K562 (cell line): ENCODE results near the gene NUDT2. TPM values are rescaled to one million over a fixed set of nuclear protein-coding genes. Genes with fewer than 3 reads are reported as not detected.

Experiments
- ATAC-seq: fragments of 200-7000 bp; cut with Tn5 transposase; 3 replicates; pipeline ENCODE4 v1.9.1; 2020; ENCODE audit warnings: moderate library complexity
- BruUV-seq: library from RNA; stranded (reverse); fragments of 400-500 nt; replicated peaks from 2 replicates; lab custom pipeline; 2021; lab: Mats Ljungman, UMichigan
- CTCF ChIA-PET: fragments of 300-600 bp; formaldehyde crosslinking; extraction: SDS; loops from one replicate; lab custom pipeline; 2021; ENCODE audit warnings: low intra/inter-chr PET ratio; lab: Yijun Ruan, JAX
- POLR2A ChIA-PET: fragments of 300-600, 350-650 bp; sonication (Branson Sonifier 250); formaldehyde crosslinking; extraction: SDS; loops from one replicate; lab custom pipeline; 2021; ENCODE audit warnings: antibody characterized with exemption, inconsistent platforms; lab: Yijun Ruan, JAX
- DNase-seq, 4 experiments: peaks; one replicate each; pipeline versions ENCODE4 v3.0.0 to v3.0.0-alpha.2; 2011 to 2018; ENCODE audit warnings: low spot score in 3 of 4, mixed read lengths in 3 of 4; ENCODE audit errors: extremely low read depth in 1 of 4
- FAIRE-seq: peaks from 2 replicates; lab custom pipeline; 2011; peaks lifted over from hg19 to GRCh38; lab: Jason Lieb, UNC
- H2AFZ ChIP-seq: 2 replicates; pipeline ENCODE4 v1.6.0; 2011; ENCODE audit warnings: low read depth, low read length, control low read depth, inconsistent platforms
- H3K27ac ChIP-seq: fragments of 200-600 bp; 3 replicates; pipeline ENCODE4 v1.8.0; 2011; ENCODE audit warnings: low read depth, mild to moderate bottlenecking, control low read depth, inconsistent platforms, low read length, moderate library complexity, mixed read lengths; ENCODE audit errors: extremely low read depth
- H3K27me3 ChIP-seq, 2 experiments: fragments of 300-600 bp in 1 of 2; 2 replicates in 1 of 2; 3 replicates in 1 of 2; pipeline versions ENCODE4 v1.6.0 to v1.8.0; 2011; ENCODE audit warnings: inconsistent platforms in 2 of 2, low read length in 2 of 2, mild to moderate bottlenecking in 1 of 2, mixed read lengths in 1 of 2, moderate library complexity in 1 of 2; ENCODE audit not compliant: control insufficient read depth in 2 of 2, insufficient read depth in 2 of 2
- H3K36me3 ChIP-seq: fragments of 300-600 bp; 3 replicates; pipeline ENCODE4 v1.8.0; 2011; ENCODE audit warnings: mild to moderate bottlenecking, low read length, inconsistent platforms; ENCODE audit not compliant: control insufficient read depth, insufficient read depth
- H3K4me1 ChIP-seq, 2 experiments: fragments of 200-600 bp in 1 of 2; replicated peaks in 1 of 2; 2 replicates in 1 of 2; 3 replicates in 1 of 2; pipeline versions ENCODE4 v1.5.1 to v1.8.0; 2011; ENCODE audit warnings: inconsistent platforms in 2 of 2, low read length in 2 of 2, mild to moderate bottlenecking in 1 of 2, mixed read lengths in 1 of 2, moderate library complexity in 1 of 2; ENCODE audit not compliant: control insufficient read depth in 2 of 2, insufficient read depth in 2 of 2
- H3K4me2 ChIP-seq: 2 replicates; pipeline ENCODE4 v1.6.1; 2011; ENCODE audit warnings: low read length, control low read depth, inconsistent platforms, mixed read lengths; ENCODE audit not compliant: insufficient read depth
- H3K4me3 ChIP-seq: fragments of 200-600 bp; sonication (generic), shearing (Covaris generic); 2 replicates; pipeline ENCODE4 v1.5.1; 2016; ENCODE audit warnings: control low read depth, inconsistent platforms
- H3K79me2 ChIP-seq: fragments of 200-600 bp; 3 replicates; pipeline ENCODE4 v1.8.0; 2011; ENCODE audit warnings: low read length, inconsistent platforms; ENCODE audit not compliant: control insufficient read depth, insufficient read depth
- H3K9ac ChIP-seq, 2 experiments: 2 replicates each; pipeline versions ENCODE4 v1.6.0 to v1.6.1; 2011; ENCODE audit warnings: low read depth in 2 of 2, low read length in 2 of 2, control low read depth in 1 of 2, inconsistent platforms in 1 of 2, mild to moderate bottlenecking in 1 of 2, mixed read lengths in 1 of 2; ENCODE audit not compliant: insufficient read depth in 1 of 2
- H3K9me1 ChIP-seq: one replicate; pipeline ENCODE4 v1.6.0; 2011; ENCODE audit warnings: inconsistent platforms, mild to moderate bottlenecking, low read length, moderate library complexity; ENCODE audit not compliant: control insufficient read depth, insufficient read depth
- H3K9me3 ChIP-seq: replicated peaks from 2 replicates; pipeline ENCODE4 v1.5.1; 2011; ENCODE audit warnings: low read depth, low read length, inconsistent platforms; ENCODE audit not compliant: control insufficient read depth, insufficient read depth
- H4K20me1 ChIP-seq: replicated peaks from 2 replicates; pipeline ENCODE4 v1.6.1; 2011; ENCODE audit warnings: low read length, inconsistent platforms, mixed read lengths; ENCODE audit not compliant: control insufficient read depth, insufficient read depth
- ATF3 ChIP-seq, 2 experiments: fragments of 450-650 bp in 1 of 2; sonication (generic) in 1 of 2; formaldehyde crosslinking in 1 of 2; IDR thresholded peaks in 1 of 2; conservative IDR thresholded peaks in 1 of 2; 2 replicates each; pipeline versions ENCODE4 v1.6.1 to v1.8.1; 2016 to 2023; ENCODE audit warnings: mild to moderate bottlenecking in 2 of 2, moderate library complexity in 2 of 2, inconsistent platforms in 1 of 2, missing genetic modification reagents in 1 of 2
- CHD7 ChIP-seq: fragments of 200-600 bp; sonication (generic); IDR thresholded peaks from one replicate; pipeline ENCODE4 v1.6.1; 2012; ENCODE audit warnings: mild to moderate bottlenecking, low read depth, low read length, inconsistent platforms
- KLF16 ChIP-seq: IDR thresholded peaks from 2 replicates; pipeline ENCODE4 v1.6.1; 2016; ENCODE audit warnings: antibody characterized with exemption
- POLR3A ChIP-seq: IDR thresholded peaks from 2 replicates; pipeline ENCODE4 v1.6.1; 2011; ENCODE audit warnings: borderline replicate concordance, mild to moderate bottlenecking, moderate library complexity; ENCODE audit not compliant: insufficient read length, insufficient read depth; ENCODE audit errors: extremely low read depth
- TBL1XR1 ChIP-seq, 2 experiments: IDR thresholded peaks; 2 replicates each; pipeline ENCODE4 v1.6.1; 2012; ENCODE audit warnings: improper control_type of control experiment in 2 of 2, low read length in 2 of 2, mild to moderate bottlenecking in 1 of 2
- ZNF354B ChIP-seq: fragments of 250-450 bp; sonication (Bioruptor Pico); IDR thresholded peaks from 2 replicates; pipeline ENCODE4 v1.4.0; 2020
- WGBS: fragments of 100-300 bp; shearing (Covaris generic); methylation state at CpG from one replicate; pipeline ENCODE4 v1.1.6; 2016; ENCODE audit warnings: low coverage, mixed read lengths; ENCODE audit not compliant: insufficient coverage; ENCODE audit errors: missing lambda C conversion rate; 5-methylcytosine and 5-hydroxymethylcytosine counted together
- in situ Hi-C: fragments of 300-500 bp; cut with MboI; formaldehyde crosslinking; loops from 4 replicates; pipeline ENCODE4 v1.15.0; 2018; ENCODE audit warnings: inconsistent platforms, mixed read lengths
- intact Hi-C: fragments of 100-400 bp; cut with micrococcal nuclease; formaldehyde crosslinking; loops from 2 replicates; pipeline ENCODE4 v1.14.2; 2022
- polyA plus RNA-seq, 8 experiments: library from polyadenylated mRNA; depleted of rRNA in 4 of 8; stranded (reverse) in 5 of 8; unstranded in 3 of 8; fragments of >200 nt; fragmentation: Nextera tagmentation in 2 of 8; fragmentation: Illumina TruSeq in 1 of 8; extraction: Ambion mirVana in 2 of 8; extraction: Trizol in 1 of 8; gene quantifications; 2 replicates each; pipeline versions ENCODE4 v1.2.1 to v1.2.3, GENCODE V29; 2011 to 2014; ENCODE audit warnings: inconsistent platforms in 1 of 8, missing spikeins in 1 of 8
- total RNA-seq, 7 experiments: library from RNA; depleted of rRNA in 6 of 7; stranded (reverse); fragments of >200 nt in 6 of 7; fragmentation: Illumina TruSeq in 2 of 7; extraction: Trizol in 2 of 7; gene quantifications; 2 replicates each; pipeline versions ENCODE4 v1.2.1 to v1.2.3, GENCODE V29; 2011 to 2021; ENCODE audit warnings: low replicate concordance in 1 of 7

NUDT2 gene
- total and polyA plus RNA-seq, 9 of the 15 experiments (the other 6 are each of a cell fraction or from before 2014, with no cell fraction given), result 11.5 to 28.1 (median 19.0) TPM

- TF ChIP-seq ATF3 (IDR thresholded peaks at IDR 0.05) (no peak), ATF3 (CRISPR knock-in tag; conservative IDR thresholded peaks at IDR 0.05) (no peak), KLF16 (peak; percentile 44), ZNF354B (no peak)
Observed at GRCh38 chr9:34377404-34377746, 48.0 kb downstream of the NUDT2 start (continued).

GRCh38 chr9:34378376-34379060 lies 49.1 kb downstream of the NUDT2 start:
- intact Hi-C loops (loop anchor here (1.0 to 2.0 kb wide), 2 partner anchors 46 to 122 kb away; no protein-coding TSS in a partner anchor), in situ Hi-C loops (no loop called here)
- FAIRE-seq, result no peak
- H3K79me2 ChIP-seq, result no peaks in the 10 kb centered on the region
- no peaks in the 10 kb centered on the region for H3K36me3 ChIP-seq
- H3K9me1 ChIP-seq, result no peaks in the 10 kb centered on the region
- no peak overlapping the region for H2AFZ ChIP-seq
- WGBS, result 57% methylated on average over 3 of the region's 3 CpGs
- H3K27ac ChIP-seq, result no peak overlapping the region
- H3K4me3 ChIP-seq, result no peak overlapping the region
- CTCF ChIA-PET, result interaction anchor here (1.2 kb wide), 1 partner anchor 48 kb away, joined by 3 read pairs; no protein-coding TSS in a partner anchor
- H3K4me2 ChIP-seq, result no peak overlapping the region
- H3K9ac ChIP-seq, result no peak overlapping the region
- ATAC-seq, result no peak
- no TSS peak for BruUV-seq
- POLR2A ChIA-PET, result interaction anchor here (0.6 kb wide), 1 partner anchor 196 kb away, joined by 3 read pairs; no protein-coding TSS in a partner anchor
- peaks cover 9 to 39% of the 10 kb centered on the region in 2 experiments; a peak in 4 of 5 replicates for H3K4me1 ChIP-seq
- no peak for DNase-seq
- H4K20me1 ChIP-seq, result no peaks in the 10 kb centered on the region
- no peaks in the 10 kb centered on the region for H3K9me3 ChIP-seq
- no peaks in the 10 kb centered on the region for H3K27me3 ChIP-seq
- TF ChIP-seq CHD7 (no peak), TBL1XR1 (IDR thresholded peaks at IDR 0.05; ENCODE audit: low read length in 2 of 2) (no peak), POLR3A (no peak)
